HEK293T (cell line): ENCODE measurements around the gene C2CD3.
"Not testable (repeated sequence)": the region's sequence is repeated elsewhere in the genome, so short reads cannot be mapped to it uniquely, and the experiment has no call there.

Experiments used
- CTCF ChIA-PET: fragments of 350-600 bp; formaldehyde crosslinking; extraction: SDS; loops from one replicate; lab custom pipeline; 2021; ENCODE audit warnings: antibody characterized with exemption, inconsistent platforms; lab: Yijun Ruan, JAX
- POLR2A ChIA-PET: fragments of 350-600 bp; formaldehyde crosslinking; extraction: SDS; loops from one replicate; lab custom pipeline; 2020; ENCODE audit warnings: antibody characterized with exemption, inconsistent platforms; lab: Yijun Ruan, JAX
- DNase-seq: peaks from one replicate; pipeline ENCODE4 v3.0.0; 2012; ENCODE audit warnings: mixed read lengths; ENCODE audit errors: extremely low spot score
- ARNT ChIP-seq: fragments of 450-650 bp; IDR thresholded peaks from 2 replicates; pipeline ENCODE4 v1.6.1; 2017; ENCODE audit warnings: mild to moderate bottlenecking
- BHLHE40 ChIP-seq: fragments of 450-650 bp; IDR thresholded peaks from 2 replicates; pipeline ENCODE4 v1.6.1; 2016; ENCODE audit warnings: mild to moderate bottlenecking, moderate library complexity, borderline replicate concordance
- CTBP1 ChIP-seq: fragments of 450-650 bp; IDR thresholded peaks from 2 replicates; pipeline ENCODE4 v1.6.1; 2016; ENCODE audit warnings: borderline replicate concordance
- ELF4 ChIP-seq: fragments of 450-650 bp; IDR thresholded peaks from 2 replicates; pipeline ENCODE4 v1.6.1; 2017; ENCODE audit warnings: antibody characterized with exemption
- FOXA1 ChIP-seq: fragments of 450-650 bp; IDR thresholded peaks from 2 replicates; pipeline ENCODE4 v1.6.1; 2016; ENCODE audit warnings: mild to moderate bottlenecking
- FOXK2 ChIP-seq: fragments of 450-650 bp; IDR thresholded peaks from 2 replicates; pipeline ENCODE4 v1.6.1; 2016; ENCODE audit warnings: mild to moderate bottlenecking
- FOXM1 ChIP-seq: fragments of 450-650 bp; IDR thresholded peaks from 2 replicates; pipeline ENCODE4 v1.6.1; 2017; ENCODE audit warnings: mild to moderate bottlenecking, borderline replicate concordance
- HDGF ChIP-seq: fragments of 450-650 bp; IDR thresholded peaks from 2 replicates; pipeline ENCODE4 v1.6.1; 2017; ENCODE audit warnings: antibody characterized with exemption, borderline replicate concordance
- L3MBTL2 ChIP-seq: fragments of 450-650 bp; conservative IDR thresholded peaks from 2 replicates; pipeline ENCODE4 v1.6.1; 2016; ENCODE audit warnings: mild to moderate bottlenecking
- LEF1 ChIP-seq: fragments of 450-650 bp; IDR thresholded peaks from 2 replicates; pipeline ENCODE4 v1.6.1; 2017; ENCODE audit warnings: mild to moderate bottlenecking, borderline replicate concordance
- NFRKB ChIP-seq: fragments of 450-650 bp; IDR thresholded peaks from 2 replicates; pipeline ENCODE4 v1.6.1; 2016; ENCODE audit warnings: mild to moderate bottlenecking, moderate library complexity
- SP1 ChIP-seq: fragments of 450-650 bp; IDR thresholded peaks from 2 replicates; pipeline ENCODE4 v1.6.1; 2017
- SUZ12 ChIP-seq: fragments of 450-650 bp; IDR thresholded peaks from 2 replicates; pipeline ENCODE4 v1.6.1; 2016; ENCODE audit warnings: mild to moderate bottlenecking
- TARDBP ChIP-seq: fragments of 450-650 bp; IDR thresholded peaks from 2 replicates; pipeline ENCODE4 v1.6.1; 2016
- ZNF384 ChIP-seq: fragments of 450-650 bp; IDR thresholded peaks from 2 replicates; pipeline ENCODE4 v1.6.1; 2016
- TF ChIP-seq, protein P1 (sequence below): fragments of 450-650 bp; IDR thresholded peaks from 2 replicates; pipeline ENCODE4 v1.6.1; 2016

The C2CD3 gene

DNA sequence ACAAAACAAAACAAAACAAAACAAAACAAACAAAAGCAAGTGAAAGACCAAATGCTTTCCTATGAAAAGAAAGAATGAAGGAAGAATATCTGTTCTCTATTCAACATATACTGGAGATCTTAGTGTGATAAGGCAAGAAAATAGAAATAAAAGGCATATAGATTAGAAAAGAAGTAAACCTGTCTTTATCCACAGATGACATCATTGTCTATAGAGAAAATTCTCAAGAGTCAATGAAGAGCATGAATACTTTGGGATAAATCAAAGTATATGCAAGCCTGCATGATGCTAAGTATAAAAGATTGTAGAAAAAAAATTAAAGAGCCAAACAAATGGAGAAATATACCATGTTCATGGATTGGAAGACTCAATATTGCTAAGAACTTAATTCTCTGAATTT, 17.6 kb downstream of the C2CD3 start:
- no peak for DNase-seq
- ChIA-PET POLR2A (interaction anchor here (0.6 kb wide), 1 partner anchor 391 kb away, joined by 3 read pairs; no protein-coding TSS in a partner anchor), CTCF (no interaction called here)
- TF ChIP-seq BHLHE40 = no peak
- no peak for TF ChIP-seq L3MBTL2
- TF ChIP-seq ZNF384 = no peak
- no peak for TF ChIP-seq TARDBP
- TF ChIP-seq SP1 = no peak
- no peak for TF ChIP-seq CTBP1
- no peak for TF ChIP-seq FOXA1
- no peak for TF ChIP-seq ELF4
- no peak for TF ChIP-seq SUZ12
- TF ChIP-seq, protein P1, sequence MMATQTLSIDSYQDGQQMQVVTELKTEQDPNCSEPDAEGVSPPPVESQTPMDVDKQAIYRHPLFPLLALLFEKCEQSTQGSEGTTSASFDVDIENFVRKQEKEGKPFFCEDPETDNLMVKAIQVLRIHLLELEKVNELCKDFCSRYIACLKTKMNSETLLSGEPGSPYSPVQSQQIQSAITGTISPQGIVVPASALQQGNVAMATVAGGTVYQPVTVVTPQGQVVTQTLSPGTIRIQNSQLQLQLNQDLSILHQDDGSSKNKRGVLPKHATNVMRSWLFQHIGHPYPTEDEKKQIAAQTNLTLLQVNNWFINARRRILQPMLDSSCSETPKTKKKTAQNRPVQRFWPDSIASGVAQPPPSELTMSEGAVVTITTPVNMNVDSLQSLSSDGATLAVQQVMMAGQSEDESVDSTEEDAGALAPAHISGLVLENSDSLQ = no peak
- no peak for TF ChIP-seq FOXK2
- no peak for TF ChIP-seq FOXM1
- TF ChIP-seq NFRKB = no peak
- no peak for TF ChIP-seq HDGF
- no peak for TF ChIP-seq LEF1
- TF ChIP-seq ARNT = no peak

DNA sequence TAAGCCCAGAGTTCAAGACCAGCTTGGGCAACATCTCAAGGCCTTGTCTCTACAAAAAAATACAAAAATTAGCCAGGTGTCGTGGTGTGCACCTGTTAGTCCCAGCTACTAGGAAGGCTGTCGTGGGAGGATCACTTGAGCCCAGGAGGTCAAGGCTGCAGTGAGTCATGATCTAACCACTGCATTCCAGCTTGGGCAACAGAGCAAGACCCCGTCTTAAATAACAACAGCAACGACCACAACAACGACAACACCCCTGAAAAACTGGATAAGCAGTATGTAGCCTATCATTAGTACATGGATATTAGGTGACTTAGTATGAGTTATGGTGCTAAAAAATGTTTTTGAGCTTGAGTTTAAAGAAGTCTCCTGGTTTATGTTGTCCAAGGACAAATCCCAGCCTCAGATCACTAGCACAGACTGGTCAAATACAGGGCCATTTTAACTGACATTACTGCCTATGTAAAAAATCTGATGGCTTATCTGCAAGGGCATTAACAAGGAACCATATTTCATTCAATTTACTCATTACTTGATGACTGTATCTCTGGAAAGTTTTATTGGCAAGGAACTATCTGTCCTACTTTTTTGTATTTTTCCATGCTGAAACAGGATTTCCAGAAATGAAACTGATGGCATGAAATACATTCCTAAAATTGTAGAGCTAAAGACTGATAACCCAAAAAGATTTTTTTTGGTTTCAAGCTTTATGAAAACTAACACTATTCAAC, 23.4 kb downstream of the C2CD3 start:
- POLR2A ChIA-PET = no interaction called here

DNA sequence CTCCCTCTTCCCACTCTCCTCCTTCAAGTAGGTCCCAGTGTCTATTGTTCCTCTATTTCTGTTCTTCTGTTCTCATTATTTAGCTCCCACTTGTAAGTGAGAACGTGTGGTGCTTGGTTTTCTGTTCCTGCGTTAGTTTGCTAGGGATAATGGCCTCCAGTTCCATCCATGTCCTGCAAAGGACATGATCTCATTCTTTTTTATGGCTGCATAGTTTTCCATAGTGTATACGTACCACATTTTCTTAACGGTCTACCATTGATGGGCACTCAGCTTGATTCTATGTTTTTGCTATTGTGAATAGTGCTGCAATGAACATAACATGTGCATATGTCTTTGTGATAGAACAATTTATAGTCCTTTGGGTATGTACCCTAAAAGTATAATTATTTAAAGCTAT, 26.2 kb downstream of the C2CD3 start:
- ChIA-PET POLR2A (no interaction called here), CTCF (no interaction called here)
- no peak for DNase-seq
- TF ChIP-seq SP1 (no peak), FOXM1 (no peak), BHLHE40 (no peak), CTBP1 (no peak), ELF4 (no peak), SUZ12 (no peak), TARDBP (no peak), L3MBTL2 (no peak), FOXK2 (no peak), FOXA1 (no peak), HDGF (no peak)
- TF ChIP-seq, protein P1 = no peak

More for the DNA sequence above, 23.4 kb downstream of the C2CD3 start:
- TF ChIP-seq ZNF384 (no peak), LEF1 (no peak), NFRKB (no peak), SUZ12 (no peak), FOXM1 (no peak), ARNT (no peak), CTBP1 (no peak), FOXK2 (no peak), HDGF (no peak), ELF4 (no peak), SP1 (no peak), BHLHE40 (no peak), FOXA1 (no peak)
- TF ChIP-seq, protein P1 = no peak
- CTCF ChIA-PET = no interaction called here
- DNase-seq = no peak

DNA sequence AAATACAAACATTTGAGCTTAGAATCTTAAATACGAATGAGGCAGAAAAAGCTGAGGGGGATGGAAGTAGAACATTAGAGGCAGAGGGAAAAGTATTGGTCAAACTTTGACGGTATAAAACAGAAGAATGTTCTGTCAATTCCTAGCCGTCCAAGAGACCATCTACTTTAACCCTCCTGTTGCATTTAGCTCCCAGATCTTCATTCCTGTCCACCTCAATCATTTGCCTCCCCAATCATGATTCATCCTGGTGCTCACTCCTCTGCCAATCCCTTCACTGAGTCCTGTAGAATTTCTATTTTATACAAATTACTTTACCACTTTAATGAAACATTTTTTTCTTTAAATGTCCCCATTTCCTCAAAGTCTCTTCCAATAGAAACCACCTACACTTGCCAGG, 28.2 kb downstream of the C2CD3 start:
- POLR2A ChIA-PET = no interaction called here
- no peak for DNase-seq
- no peak for TF ChIP-seq LEF1
- TF ChIP-seq ARNT = no peak
- no peak for TF ChIP-seq HDGF
- TF ChIP-seq, protein P1 = no peak
- no peak for TF ChIP-seq L3MBTL2
- no peak for TF ChIP-seq CTBP1
- no peak for TF ChIP-seq FOXA1
- no peak for TF ChIP-seq TARDBP
- no peak for TF ChIP-seq FOXK2
- TF ChIP-seq SUZ12 = no peak
- no peak for TF ChIP-seq NFRKB
- no peak for TF ChIP-seq FOXM1
- no peak for TF ChIP-seq SP1
- CTCF ChIA-PET = no interaction called here

DNA sequence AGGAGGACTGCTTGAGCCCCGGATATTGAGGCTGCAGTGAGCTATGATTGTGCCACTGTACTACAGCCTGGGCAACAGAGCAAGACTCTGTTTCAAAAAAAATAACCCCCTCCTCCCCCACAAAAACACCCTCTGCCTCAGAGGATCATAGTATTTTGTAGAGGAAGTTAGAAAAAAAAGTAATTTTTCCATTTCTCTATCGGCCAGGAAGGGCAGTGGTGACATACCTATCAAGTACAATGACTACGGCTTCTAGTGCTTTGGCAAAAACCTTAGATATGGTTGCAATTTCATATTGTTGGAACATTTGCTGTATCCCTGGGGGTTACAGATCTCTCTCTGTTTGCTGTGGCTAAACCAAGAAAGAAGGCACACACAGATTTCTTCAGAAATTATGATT, 28.9 kb downstream of the C2CD3 start:
- ChIA-PET POLR2A (no interaction called here), CTCF (no interaction called here)
- no peak for TF ChIP-seq CTBP1
- no peak for DNase-seq

DNA sequence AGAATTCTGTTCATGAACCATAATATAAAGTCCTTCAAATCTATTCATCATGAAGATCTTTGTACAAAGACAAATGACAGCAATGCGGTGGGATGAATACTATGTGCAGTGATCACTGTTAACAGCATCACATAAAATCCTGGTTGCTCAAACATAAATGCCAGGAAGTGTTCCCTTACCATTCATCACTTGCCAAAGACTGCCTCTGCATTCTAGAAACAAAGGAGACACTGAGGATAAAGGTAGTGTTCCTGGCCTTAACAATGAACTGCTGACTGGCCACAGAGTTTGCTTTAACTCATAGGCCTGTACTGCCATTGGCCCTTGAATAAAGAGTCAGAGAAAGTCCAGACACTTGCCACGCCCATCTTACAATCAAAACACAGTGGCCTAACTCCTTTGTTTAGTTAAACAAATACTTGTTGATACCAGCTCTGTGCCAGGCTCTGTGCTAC, 29.5 kb downstream of the C2CD3 start:
- ChIA-PET POLR2A (no interaction called here), CTCF (no interaction called here)
- TF ChIP-seq FOXM1 = no peak
- TF ChIP-seq, protein P1 = no peak
- no peak for TF ChIP-seq ELF4
- no peak for TF ChIP-seq FOXK2
- TF ChIP-seq NFRKB = no peak
- TF ChIP-seq ZNF384 = no peak
- TF ChIP-seq FOXA1 = no peak
- no peak for TF ChIP-seq LEF1
- TF ChIP-seq SP1 = no peak
- no peak for TF ChIP-seq L3MBTL2
- TF ChIP-seq BHLHE40 = no peak
- TF ChIP-seq HDGF = no peak
- no peak for TF ChIP-seq CTBP1
- TF ChIP-seq TARDBP = no peak
- TF ChIP-seq ARNT = no peak
- no peak for TF ChIP-seq SUZ12
- DNase-seq = no peak

DNA sequence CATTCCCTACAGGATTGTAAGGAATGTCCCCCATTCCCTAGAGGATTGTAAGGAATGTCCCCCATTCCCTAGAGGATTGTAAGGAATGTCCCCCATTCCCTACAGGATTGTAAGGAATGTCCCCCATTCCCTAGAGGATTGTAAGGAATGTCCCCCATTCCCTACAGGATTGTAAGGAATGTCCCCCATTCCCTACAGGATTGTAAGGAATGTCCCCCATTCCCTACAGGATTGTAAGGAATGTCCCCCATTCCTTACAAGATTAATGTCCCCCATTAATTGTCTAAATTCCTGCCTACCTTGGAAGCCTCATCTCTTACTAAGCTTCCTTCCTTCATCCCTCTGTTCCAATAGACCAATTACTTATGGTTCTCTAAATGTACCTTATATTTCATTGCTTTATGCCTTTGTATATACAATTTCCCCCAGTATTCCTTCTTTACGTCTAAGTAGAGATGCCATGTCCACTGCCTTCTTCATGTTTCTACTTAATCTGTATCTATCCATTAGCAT, 30.8 kb downstream of the C2CD3 start:
- POLR2A ChIA-PET, CTCF ChIA-PET: not testable (repeated sequence)

More for the DNA sequence above, 30.8 kb downstream of the C2CD3 start:
- DNase-seq = not testable (repeated sequence)
